ENCODE measurements around the gene ZNF2. TPM values are rescaled to one million over a fixed set of nuclear protein-coding genes. Genes with fewer than 3 reads are reported as not detected.

The ZNF2 gene
- total RNA-seq, 1 experiment from 2014 or later = 5.6 TPM

GRCh38 chr2:95121407-95122196 is 44.0 kb upstream of the ZNF2 start, which contains the start of gene MRPS5:
MRPS5 (minus strand) TSS chr2:95121808; CDS start chr2:95121791, 17 bp downstream.
- intact Hi-C loops (cut with micrococcal nuclease; ENCODE audit: unreplicated experiment) (no loop called here), in situ Hi-C loops (cut with HindIII; ENCODE audit: low pct_unique_long_range_greater_than_20kb, low sequenced_read_pairs) (no loop called here)
- Histone ChIP-seq H3K27ac (ENCODE audit: low read length) (peak within 1 kb of the TSS; percentile 89), H3K4me3 (ENCODE audit: low read depth in 2 of 2, low read length in 2 of 2) (peak within 1 kb of the TSS; percentile 88 to 99), H3K4me1 (ENCODE audit: control insufficient read depth, insufficient read depth, low read length) (peaks cover 4% of the 10 kb centered on the region; the same call in 1 of the 2 replicates), H3K9me3 (ENCODE audit: control insufficient read depth, insufficient read depth, low read depth, low read length) (no peaks in the 10 kb centered on the region), H3K27me3 (ENCODE audit: control insufficient read depth, insufficient read depth, low read length) (no peaks in the 10 kb centered on the region), H3K36me3 (ENCODE audit: control insufficient read depth, insufficient read depth, low read length) (peaks cover 11% of the 10 kb centered on the region)
- TF ChIP-seq SIN3A (IDR thresholded peaks at IDR 0.05; ENCODE audit: borderline replicate concordance, insufficient read depth, low read depth, low read length) (peak; percentile 82; the same call in 1 of the 2 replicates), REST (IDR thresholded peaks at IDR 0.05; ENCODE audit: insufficient read depth in 1 of 2, low read depth in 2 of 2, low read length in 1 of 2) (peak in 1 of 2 experiments; percentile 68; a peak in 2 of 4 replicates), TCF7L2 (IDR thresholded peaks at IDR 0.05; ENCODE audit: low read depth, low read length) (0 out of 2 replicates have a peak, but pooled peaks have one; percentile 36), POLR2AphosphoS5 (IDR thresholded peaks at IDR 0.05; ENCODE audit: low read depth, low read length) (peak; percentile 76)
- TF ChIP-seq, protein P1, sequence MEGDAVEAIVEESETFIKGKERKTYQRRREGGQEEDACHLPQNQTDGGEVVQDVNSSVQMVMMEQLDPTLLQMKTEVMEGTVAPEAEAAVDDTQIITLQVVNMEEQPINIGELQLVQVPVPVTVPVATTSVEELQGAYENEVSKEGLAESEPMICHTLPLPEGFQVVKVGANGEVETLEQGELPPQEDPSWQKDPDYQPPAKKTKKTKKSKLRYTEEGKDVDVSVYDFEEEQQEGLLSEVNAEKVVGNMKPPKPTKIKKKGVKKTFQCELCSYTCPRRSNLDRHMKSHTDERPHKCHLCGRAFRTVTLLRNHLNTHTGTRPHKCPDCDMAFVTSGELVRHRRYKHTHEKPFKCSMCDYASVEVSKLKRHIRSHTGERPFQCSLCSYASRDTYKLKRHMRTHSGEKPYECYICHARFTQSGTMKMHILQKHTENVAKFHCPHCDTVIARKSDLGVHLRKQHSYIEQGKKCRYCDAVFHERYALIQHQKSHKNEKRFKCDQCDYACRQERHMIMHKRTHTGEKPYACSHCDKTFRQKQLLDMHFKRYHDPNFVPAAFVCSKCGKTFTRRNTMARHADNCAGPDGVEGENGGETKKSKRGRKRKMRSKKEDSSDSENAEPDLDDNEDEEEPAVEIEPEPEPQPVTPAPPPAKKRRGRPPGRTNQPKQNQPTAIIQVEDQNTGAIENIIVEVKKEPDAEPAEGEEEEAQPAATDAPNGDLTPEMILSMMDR (IDR thresholded peaks at IDR 0.05) = no peak
- ChIA-PET CTCF (no interaction called here), POLR2A (interaction anchor here (0.6 kb wide), 1 partner anchor 1149 kb away, joined by 7 read pairs; no protein-coding TSS in a partner anchor)
- ATAC-seq = peak; percentile 97
- DNase-seq (ENCODE audit: low read depth, low spot score) = no peak
- no TSS peak for BruUV-seq (replicated peaks)

GRCh38 chr2:95122197-95122551 is 43.4 kb upstream of the ZNF2 start:
- DNase-seq (ENCODE audit: low read depth, low spot score) = no peak

More at GRCh38 chr2:95122197-95122551, 43.4 kb upstream of the ZNF2 start:
- TF ChIP-seq, protein P1 (IDR thresholded peaks at IDR 0.05) = no peak
- TF ChIP-seq SIN3A (IDR thresholded peaks at IDR 0.05; ENCODE audit: borderline replicate concordance, insufficient read depth, low read depth, low read length) (no peak), POLR2AphosphoS5 (IDR thresholded peaks at IDR 0.05; ENCODE audit: low read depth, low read length) (no peak), REST (IDR thresholded peaks at IDR 0.05; ENCODE audit: insufficient read depth in 1 of 2, low read depth in 2 of 2, low read length in 1 of 2) (no peak), TCF7L2 (IDR thresholded peaks at IDR 0.05; ENCODE audit: low read depth, low read length) (no peak)
- H3K4me3 ChIP-seq (ENCODE audit: low read depth in 2 of 2, low read length in 2 of 2) = peak overlapping the region; percentile 88 to 99
- peak overlapping the region; percentile 89 for H3K27ac ChIP-seq (ENCODE audit: low read length)
- peak; percentile 2; the same call in 1 of the 2 replicates for ATAC-seq
- ChIA-PET POLR2A (interaction anchor here (0.6 kb wide), 1 partner anchor 1149 kb away, joined by 7 read pairs; no protein-coding TSS in a partner anchor), CTCF (no interaction called here)
- peaks cover 4% of the 10 kb centered on the region; the same call in 1 of the 2 replicates for H3K4me1 ChIP-seq (ENCODE audit: control insufficient read depth, insufficient read depth, low read length)
- peaks cover 9% of the 10 kb centered on the region for H3K36me3 ChIP-seq (ENCODE audit: control insufficient read depth, insufficient read depth, low read length)
- in situ Hi-C loops (cut with HindIII; ENCODE audit: low pct_unique_long_range_greater_than_20kb, low sequenced_read_pairs) (no loop called here), intact Hi-C loops (cut with micrococcal nuclease; ENCODE audit: unreplicated experiment) (no loop called here)
- no peaks in the 10 kb centered on the region for H3K9me3 ChIP-seq (ENCODE audit: control insufficient read depth, insufficient read depth, low read depth, low read length)
- no TSS peak for BruUV-seq (replicated peaks)
- no peaks in the 10 kb centered on the region for H3K27me3 ChIP-seq (ENCODE audit: control insufficient read depth, insufficient read depth, low read length)
